ENCODE data around the gene SREBF2.

DNA sequence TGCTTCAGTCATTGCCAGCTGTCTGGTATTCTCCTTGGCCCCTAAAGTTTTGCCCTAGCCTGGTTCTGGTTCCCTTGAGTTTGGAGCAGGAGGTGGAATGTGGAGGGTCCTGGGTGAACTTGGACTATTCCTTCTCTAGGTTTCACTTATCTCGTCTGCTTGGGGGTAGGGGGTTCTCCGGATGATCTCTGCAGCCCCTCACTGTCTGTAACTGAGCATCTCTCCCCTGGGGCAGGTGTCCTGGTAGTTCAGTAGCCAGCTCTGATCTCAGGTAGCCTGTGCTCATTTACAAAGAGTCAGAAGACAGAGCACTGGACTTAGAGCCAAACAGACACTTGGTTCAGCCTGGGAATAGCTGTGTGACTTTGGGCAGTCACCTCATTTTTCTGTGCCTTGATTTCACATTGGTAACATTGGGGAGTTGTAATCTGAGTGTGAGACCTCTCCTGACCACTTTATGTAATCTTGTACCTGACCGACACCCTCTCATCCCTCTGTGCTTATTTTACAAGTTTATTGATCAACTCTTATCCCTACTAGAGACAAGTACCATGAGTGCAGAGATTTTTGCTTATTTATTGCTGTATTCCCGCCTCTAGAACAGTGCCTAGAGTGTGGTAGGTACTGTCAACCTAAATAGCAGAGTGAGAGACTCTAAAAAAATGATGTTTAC is 31.6 kb upstream of the SREBF2 start:
- TF ChIP-seq, protein P1, sequence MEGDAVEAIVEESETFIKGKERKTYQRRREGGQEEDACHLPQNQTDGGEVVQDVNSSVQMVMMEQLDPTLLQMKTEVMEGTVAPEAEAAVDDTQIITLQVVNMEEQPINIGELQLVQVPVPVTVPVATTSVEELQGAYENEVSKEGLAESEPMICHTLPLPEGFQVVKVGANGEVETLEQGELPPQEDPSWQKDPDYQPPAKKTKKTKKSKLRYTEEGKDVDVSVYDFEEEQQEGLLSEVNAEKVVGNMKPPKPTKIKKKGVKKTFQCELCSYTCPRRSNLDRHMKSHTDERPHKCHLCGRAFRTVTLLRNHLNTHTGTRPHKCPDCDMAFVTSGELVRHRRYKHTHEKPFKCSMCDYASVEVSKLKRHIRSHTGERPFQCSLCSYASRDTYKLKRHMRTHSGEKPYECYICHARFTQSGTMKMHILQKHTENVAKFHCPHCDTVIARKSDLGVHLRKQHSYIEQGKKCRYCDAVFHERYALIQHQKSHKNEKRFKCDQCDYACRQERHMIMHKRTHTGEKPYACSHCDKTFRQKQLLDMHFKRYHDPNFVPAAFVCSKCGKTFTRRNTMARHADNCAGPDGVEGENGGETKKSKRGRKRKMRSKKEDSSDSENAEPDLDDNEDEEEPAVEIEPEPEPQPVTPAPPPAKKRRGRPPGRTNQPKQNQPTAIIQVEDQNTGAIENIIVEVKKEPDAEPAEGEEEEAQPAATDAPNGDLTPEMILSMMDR (IDR thresholded peaks at IDR 0.05) = no peak
- TF ChIP-seq POLR2AphosphoS5 (IDR thresholded peaks at IDR 0.05) (no peak), POLR2A (IDR thresholded peaks at IDR 0.05) (no peak)
